Measurements from ENCODE around the gene TPP2. TPM values are rescaled to one million over a fixed set of nuclear protein-coding genes. Genes with fewer than 3 reads are reported as not detected.

TPP2 gene
- total RNA-seq, 2 donors from 2014 or later, result 64.2 to 80.6 TPM

DNA sequence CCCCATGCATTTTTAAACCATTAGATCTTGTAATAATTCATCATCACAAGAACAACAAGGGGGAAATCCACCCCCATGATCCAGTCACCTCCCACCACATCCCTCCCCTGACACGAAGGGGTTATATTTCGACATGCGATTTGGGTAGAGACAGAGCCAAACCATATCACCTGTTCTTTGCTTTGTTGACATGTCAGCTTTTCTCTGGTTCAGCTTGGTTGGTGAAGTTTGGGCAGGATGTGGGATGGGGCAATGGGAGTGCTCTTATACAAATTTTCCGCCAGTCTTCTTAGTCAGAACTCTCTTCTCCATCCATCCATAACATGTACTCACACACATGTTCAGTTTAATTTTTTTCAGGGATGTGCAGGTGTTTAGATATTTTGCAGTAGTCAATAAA, 12.9 kb downstream of the TPP2 start:
- no peak overlapping the region for H3K4me3 ChIP-seq (ENCODE audit: low read length)
- H3K36me3 ChIP-seq (ENCODE audit: control insufficient read depth, insufficient read depth, low read length), result peaks cover 87% of the 10 kb centered on the region
- 65 to 75% methylated on average over 2 to 3 of the region's 4 CpGs for WGBS, 2 experiments (ENCODE audit: insufficient coverage in 1 of 2, insufficient read length in 1 of 2)
- no peak overlapping the region for H3K27ac Mint-ChIP-seq
- no peak overlapping the region for H3K4me3 Mint-ChIP-seq
- H3K27me3 ChIP-seq (ENCODE audit: control insufficient read depth, insufficient read depth, low read length, poor library complexity, severe bottlenecking), result no peaks in the 10 kb centered on the region
- no peak overlapping the region for H3K27ac ChIP-seq (ENCODE audit: low read depth, low read length)
- no peaks in the 10 kb centered on the region for H3K4me1 Mint-ChIP-seq
- no peaks in the 10 kb centered on the region for H3K4me1 ChIP-seq (ENCODE audit: control insufficient read depth, insufficient read depth, low read length)
- no peaks in the 10 kb centered on the region for H3K9me3 Mint-ChIP-seq
- peaks cover 66% of the 10 kb centered on the region for H3K36me3 Mint-ChIP-seq (ENCODE audit: low read depth)
- no peak for DNase-seq
- TF ChIP-seq CTCF (conservative IDR thresholded peaks at IDR 0.05), result no peak
- H3K27me3 Mint-ChIP-seq (ENCODE audit: insufficient read depth), result no peaks in the 10 kb centered on the region
- no peaks in the 10 kb centered on the region for H3K9me3 ChIP-seq (ENCODE audit: control insufficient read depth, low read length)
- no peak overlapping the region for H3K9ac ChIP-seq (ENCODE audit: extremely low read depth, low read length, poor library complexity, severe bottlenecking)

- no peaks in the 10 kb centered on the region for H3K27me3 ChIP-seq (ENCODE audit: control insufficient read depth, insufficient read depth, low read length, poor library complexity, severe bottlenecking)
- H3K36me3 ChIP-seq (ENCODE audit: control insufficient read depth, insufficient read depth, low read length), result peaks cover 87% of the 10 kb centered on the region
- 94 to 96% methylated on average over 6 to 8 of the region's 9 CpGs for WGBS, 2 experiments (ENCODE audit: insufficient coverage in 1 of 2, insufficient read length in 1 of 2)
- Mint-ChIP-seq H3K36me3 (ENCODE audit: low read depth) (peaks cover 62% of the 10 kb centered on the region), H3K4me1 (no peaks in the 10 kb centered on the region), H3K9me3 (no peaks in the 10 kb centered on the region), H3K27ac (no peak overlapping the region), H3K4me3 (no peak overlapping the region), H3K27me3 (ENCODE audit: insufficient read depth) (no peaks in the 10 kb centered on the region)
- H3K27ac ChIP-seq (ENCODE audit: low read depth, low read length), result no peak overlapping the region
- H3K9ac ChIP-seq (ENCODE audit: extremely low read depth, low read length, poor library complexity, severe bottlenecking), result no peak overlapping the region
- no peaks in the 10 kb centered on the region for H3K4me1 ChIP-seq (ENCODE audit: control insufficient read depth, insufficient read depth, low read length)
- DNase-seq, result no peak
- H3K9me3 ChIP-seq (ENCODE audit: control insufficient read depth, low read length), result no peaks in the 10 kb centered on the region
- TF ChIP-seq CTCF (conservative IDR thresholded peaks at IDR 0.05), result no peak
- H3K4me3 ChIP-seq (ENCODE audit: low read length), result no peak overlapping the region
Observed at GRCh38 chr13:102610296-102610895, 13.6 kb downstream of the TPP2 start.

DNA sequence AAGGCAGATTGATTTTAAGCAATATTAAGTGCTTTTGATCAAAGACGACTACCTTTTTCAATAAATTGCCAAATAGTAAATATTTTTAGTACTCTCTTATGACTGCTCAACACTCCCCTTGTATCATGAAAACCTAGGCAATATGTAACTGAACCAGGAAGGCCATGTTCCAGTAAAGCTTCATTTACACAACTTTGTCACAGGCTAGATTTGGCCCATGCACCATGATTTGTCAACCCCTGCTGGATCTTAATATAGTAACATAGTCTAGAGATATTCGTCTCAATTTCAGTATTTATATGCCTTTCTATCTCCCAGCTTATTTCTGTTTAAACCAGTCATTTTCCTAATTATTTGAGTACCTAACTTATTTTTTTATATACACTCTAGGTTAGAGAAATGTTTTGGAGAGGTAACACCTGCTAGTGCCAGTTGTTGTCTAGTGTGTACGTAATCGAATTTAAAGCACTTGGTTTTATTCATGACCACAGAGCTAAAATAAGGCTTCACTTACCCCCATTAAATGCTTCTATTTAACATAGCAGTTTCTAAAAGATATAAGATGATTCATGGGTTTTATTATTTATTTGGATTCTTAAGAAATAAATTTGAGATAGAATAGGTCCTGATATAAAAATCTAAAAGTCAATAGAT, 21.0 kb downstream of the TPP2 start:
- Histone ChIP-seq H3K9me3 (ENCODE audit: control insufficient read depth, low read length) (no peaks in the 10 kb centered on the region), H3K9ac (ENCODE audit: extremely low read depth, low read length, poor library complexity, severe bottlenecking) (no peak overlapping the region), H3K36me3 (ENCODE audit: control insufficient read depth, insufficient read depth, low read length) (peaks cover 96% of the 10 kb centered on the region), H3K4me3 (ENCODE audit: low read length) (no peak overlapping the region), H3K27me3 (ENCODE audit: control insufficient read depth, insufficient read depth, low read length, poor library complexity, severe bottlenecking) (no peaks in the 10 kb centered on the region), H3K4me1 (ENCODE audit: control insufficient read depth, insufficient read depth, low read length) (no peaks in the 10 kb centered on the region), H3K27ac (ENCODE audit: low read depth, low read length) (no peak overlapping the region)
- H3K4me3 Mint-ChIP-seq, result no peak overlapping the region
- no peaks in the 10 kb centered on the region for H3K4me1 Mint-ChIP-seq
- H3K27me3 Mint-ChIP-seq (ENCODE audit: insufficient read depth), result no peaks in the 10 kb centered on the region
- no peak overlapping the region for H3K27ac Mint-ChIP-seq
- TF ChIP-seq CTCF (conservative IDR thresholded peaks at IDR 0.05), result no peak
- peaks cover 62% of the 10 kb centered on the region for H3K36me3 Mint-ChIP-seq (ENCODE audit: low read depth)
- H3K9me3 Mint-ChIP-seq, result no peaks in the 10 kb centered on the region
- DNase-seq, result no peak
- WGBS, 2 experiments (ENCODE audit: insufficient coverage in 1 of 2, insufficient read length in 1 of 2), result 97 to 100% methylated on average over 1 to 4 of the region's 4 CpGs

Measured in endodermal cell (in vitro differentiated cells).